Stimulated activated CD4-positive, alpha-beta T cell treated with anti-CD3 and anti-CD28 coated beads, Interleukin-1b, Interleukin-23, amount 100 ng/mL, for 48 hours (primary cell): Measurements from ENCODE around the gene LTA.
"Not testable (repeated sequence)": the region's sequence is repeated elsewhere in the genome, so short reads cannot be mapped to it uniquely, and the experiment has no call there.

Experiments used
- DNase-seq: peaks from one replicate; pipeline ENCODE4 v3.0.0-alpha.2; 2020

The LTA gene

DNA sequence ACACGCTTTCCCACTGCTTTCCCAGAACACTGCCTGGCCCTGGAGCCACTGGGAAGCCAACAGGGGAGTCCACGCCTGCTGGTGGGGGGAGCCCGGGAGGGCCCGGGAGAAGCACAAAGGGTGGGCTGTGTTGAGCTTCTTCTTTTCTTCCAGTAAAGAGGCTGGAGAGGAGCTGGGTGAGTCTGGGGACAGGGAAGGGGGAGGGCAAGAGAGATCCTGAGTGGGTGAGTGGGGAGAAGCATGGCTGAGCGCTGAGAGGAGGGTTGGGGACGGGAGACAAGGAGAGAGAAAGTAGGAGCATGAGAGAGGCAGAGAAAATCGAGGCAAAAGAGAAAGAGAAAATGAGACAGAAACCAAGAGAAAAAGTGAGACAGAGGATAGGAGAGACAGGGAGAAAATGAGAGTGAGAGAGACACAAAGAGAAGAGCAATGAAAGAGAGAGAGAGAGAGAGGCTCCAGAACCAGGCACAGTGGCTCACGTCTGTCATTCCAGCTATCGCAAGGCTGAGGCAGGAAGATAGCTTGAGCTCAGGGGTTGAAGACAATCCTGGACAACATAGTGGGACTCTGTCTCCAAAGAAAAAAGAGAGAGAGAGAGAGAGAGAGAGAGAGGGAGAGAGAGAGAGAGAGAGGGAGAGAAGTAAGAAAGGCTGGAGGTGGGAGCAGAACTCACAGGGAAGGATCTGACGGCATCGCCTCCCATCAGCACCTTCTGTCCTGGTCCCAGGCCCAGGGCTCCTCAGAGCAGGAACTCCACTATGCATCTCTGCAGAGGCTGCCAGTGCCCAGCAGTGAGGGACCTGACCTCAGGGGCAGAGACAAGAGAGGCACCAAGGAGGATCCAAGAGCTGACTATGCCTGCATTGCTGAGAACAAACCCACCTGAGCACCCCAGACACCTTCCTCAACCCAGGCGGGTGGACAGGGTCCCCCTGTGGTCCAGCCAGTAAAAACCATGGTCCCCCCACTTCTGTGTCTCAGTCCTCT, 16.0 kb downstream of the LTA start:
- DNase-seq: no peak

DNA sequence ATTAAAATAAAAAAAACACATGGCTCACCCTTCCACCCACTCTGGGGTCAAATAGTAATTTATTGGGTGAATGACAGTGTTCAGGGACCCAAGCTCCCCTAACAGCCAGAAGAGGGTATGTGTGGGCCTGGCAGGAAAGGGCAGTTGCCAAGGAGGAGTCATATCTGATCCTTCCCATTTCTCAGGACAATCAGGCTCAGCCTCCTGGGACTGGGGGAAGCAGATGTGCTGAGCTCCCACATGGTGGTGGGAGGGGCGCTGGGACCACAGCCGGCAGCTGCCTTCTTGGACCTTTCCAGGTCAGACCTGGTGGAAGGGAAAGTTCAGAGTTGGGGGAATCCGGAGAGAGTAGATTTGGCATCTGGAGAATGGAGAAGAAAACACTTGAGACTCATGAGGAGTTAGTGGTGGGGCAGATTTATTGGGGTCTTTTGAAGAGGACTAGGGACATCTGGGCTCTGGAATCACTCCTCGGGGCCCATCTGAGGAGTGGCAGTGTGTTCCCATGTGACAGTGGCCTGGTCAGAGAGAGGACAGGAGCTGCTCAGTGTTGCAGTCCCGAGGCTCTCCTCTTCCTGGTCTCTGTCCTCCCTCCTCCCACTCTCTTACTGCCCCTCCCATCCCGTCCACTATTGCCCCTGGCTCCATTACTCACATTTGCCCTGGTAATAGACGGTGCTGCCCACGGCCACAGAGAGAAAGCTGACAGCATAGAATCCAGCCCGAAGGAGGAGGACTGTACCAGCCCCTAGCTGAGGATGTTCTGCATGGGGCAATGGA, 17.0 kb downstream of the LTA start:
- DNase-seq: no peak

DNA sequence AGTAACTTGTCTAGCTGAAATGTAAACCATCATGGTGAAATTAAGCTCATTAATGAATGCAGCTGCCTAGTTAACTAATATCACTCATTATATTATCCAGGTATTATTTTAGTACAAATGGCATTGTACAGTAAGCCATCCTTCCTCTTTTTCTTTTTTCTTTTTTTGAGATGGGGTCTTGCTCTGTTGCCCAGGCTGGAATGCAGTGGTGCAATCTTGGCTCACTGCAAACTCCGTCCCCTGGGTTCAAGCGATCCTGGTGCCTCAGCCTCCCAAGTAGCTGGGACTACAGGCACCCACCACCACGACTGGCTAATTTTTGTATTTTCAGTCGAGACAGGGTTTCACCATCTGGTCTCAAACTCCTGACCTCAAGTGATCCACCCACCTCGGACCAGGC, 18.6 kb downstream of the LTA start:
- not testable (repeated sequence) for DNase-seq

DNA sequence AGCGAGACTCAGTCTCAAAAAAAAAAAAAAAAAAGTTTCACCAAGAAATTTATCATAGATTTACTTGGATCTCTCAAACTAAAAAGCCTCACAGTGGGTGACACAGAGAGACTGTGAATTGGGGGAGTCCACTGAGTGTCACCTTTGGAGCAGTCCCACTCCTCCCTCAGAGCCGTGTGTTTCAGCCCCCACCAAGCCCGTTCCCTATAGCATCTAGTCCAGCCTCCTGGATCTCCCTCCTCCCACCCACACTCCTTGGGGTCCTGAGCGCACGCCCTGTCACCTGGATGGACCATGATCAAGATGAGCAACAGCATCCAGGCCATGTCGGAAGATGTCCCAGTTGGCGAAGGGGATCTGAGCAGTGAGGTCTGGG, 20.3 kb downstream of the LTA start:
- DNase-seq: no peak

DNA sequence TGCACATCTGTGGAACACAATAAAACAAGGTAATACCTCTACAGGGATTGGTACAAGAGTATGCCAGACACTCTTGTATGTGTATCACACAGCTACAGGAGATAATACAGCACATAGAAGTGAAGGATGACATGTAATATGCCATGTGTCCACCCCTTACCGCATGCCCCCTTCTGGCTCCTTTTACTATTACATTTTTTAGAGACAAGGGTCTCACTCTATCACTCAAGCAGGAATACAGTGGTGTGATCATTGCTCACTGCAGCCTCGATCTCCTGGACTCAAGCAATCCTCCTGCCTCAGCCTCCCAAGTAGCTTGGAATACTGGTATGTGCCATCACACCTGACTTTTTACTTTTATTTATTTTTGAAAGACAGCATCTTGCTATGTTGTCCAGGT, 24.9 kb downstream of the LTA start:
- peak; percentile 49 for DNase-seq

DNA sequence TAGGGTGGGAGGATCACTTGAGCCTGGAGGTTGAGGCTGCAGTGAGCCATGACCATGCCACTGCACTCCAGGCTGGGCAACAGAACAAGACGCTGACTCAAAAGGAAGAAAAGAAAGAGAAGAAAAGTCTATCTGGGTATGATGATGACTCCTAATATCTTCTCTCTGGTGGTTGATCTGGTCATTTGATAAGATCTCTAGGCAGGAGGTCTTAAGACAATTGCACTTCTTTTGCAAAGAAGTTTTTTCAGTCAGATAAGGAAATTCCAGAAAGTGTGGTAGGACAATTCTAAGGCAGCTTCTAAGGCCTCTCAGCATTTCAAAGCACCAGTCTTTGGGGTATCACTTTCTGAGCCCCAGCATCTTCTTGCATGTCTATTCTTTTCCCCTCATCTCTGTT, 35.2 kb downstream of the LTA start:
- no peak for DNase-seq

DNA sequence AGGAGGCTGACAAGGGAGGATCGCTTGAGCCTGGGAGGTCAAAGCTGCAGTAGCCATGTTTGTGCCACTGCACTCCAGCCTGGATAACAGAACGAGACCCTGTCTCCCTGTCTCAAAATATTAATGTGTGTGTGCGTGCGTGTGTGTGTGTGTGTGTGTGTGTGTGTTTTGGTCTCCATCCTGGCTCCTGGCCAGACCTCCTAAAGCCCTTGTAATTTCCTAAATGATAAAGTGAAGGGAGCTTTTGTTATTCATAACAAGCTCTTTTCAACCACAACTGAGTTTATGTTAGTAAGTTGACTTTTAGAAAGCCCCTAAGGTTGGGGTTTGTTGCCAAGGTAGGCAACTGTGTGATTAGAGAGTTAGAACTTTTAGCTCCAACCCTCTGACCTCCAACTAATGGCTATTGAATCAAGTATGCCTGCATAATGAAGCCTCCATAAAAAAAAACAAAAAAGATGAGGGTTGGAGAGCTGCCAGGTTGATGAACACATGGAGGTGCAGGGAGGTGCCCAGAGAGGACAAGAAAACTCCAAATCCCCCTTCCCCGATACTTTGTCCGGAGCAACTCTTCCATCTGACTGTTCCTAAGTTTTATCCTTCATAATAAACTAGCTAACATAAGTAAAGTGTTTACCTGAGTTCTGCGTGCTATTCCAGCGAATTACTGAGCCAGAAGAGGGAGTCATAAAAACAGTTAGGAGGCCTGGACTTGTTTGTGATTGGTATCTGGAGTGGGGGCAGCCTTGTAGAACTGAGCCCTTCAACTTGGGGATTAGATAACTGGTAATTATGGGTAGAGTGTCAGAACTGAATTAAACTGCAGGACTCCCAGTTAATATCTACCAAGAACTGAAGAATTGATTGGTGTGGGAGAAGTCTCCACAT, 37.7 kb downstream of the LTA start:
- DNase-seq: no peak

DNA sequence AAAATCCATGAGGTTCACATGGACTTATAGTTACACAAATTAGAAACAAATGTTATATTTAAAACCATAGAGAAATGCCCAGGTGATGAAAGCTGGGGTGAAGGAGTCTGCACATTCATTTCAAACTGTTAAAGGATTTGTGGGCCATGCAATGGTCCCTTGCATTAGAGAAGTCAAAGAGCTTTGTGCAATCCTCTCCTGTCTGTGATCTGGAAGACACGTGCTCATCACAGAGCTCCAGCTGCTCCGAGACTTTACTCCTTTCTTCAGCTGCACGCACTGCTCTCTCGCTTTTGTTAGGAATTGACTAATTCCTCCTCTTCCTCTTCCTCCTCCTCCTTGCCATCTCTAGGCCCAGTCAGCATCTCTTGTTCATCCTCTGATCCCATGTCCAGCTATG, 38.9 kb downstream of the LTA start:
- no peak for DNase-seq

DNA sequence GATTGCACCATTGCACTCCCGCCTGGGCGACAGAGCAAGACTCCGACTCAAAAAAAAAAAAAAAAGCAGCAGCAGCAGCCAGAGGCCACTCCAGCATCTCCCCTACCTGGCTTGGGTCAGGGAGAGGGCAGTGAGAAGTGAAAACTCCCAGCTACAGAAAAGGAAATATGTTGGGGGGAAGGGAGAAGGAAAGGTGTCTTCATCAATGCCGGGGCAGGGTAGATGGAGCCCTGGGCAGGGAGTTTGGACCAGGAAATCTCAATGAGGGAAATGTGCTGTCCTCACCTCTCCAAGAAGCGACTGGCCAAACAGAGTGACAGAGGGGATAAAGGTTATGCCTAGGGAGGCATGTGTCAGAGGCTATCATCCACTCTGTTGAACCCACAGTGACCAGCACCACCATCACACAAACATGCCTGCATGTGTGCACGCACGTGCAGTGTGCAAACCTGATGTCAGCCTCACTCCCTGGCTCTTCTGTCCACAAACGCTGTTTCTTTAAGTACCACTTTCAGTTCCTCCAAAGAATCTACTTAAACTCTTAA, 42.1 kb downstream of the LTA start:
- DNase-seq: no peak

DNA sequence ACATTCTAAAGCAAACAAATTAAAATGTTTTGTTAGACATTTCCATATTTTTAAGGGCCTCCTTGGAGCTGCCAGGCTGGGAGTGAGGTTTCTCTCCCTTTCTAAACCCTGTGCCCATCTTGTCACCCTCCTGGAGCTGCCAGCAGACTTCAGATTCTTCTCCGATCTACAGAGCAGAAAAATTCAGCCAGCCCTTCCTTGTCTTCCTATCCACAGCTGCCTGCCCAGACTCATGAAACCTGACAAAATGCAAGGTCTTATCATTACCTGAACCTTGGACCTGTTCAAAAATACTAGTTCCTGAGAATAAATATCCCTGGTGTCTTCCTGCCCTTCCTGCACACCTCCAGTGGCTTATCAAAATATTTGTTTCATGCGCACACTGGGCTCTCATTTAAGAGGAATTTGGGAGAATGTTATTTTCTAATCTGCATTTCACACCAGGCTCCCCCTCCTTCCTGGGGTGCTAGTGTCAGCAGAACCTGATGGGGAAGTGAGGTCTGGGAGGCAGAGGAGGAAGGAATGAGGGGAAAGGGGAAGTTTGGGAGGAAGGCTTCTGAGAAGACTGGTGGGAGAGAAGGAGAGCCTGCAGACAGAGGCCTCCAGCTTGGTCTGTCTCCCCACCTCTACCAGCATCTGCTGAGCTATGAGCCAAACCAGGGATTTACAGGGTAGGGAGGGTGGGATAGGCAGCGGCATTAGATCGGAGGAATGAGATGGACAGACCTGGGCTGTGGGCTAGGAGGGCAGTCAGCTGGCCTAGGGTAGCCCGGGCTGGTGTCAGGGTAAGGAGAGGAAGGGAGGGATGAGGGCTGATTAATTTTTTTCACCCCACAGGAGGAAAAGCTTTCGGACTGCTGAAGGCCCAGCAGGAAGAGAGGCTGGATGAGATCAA, 42.8 kb downstream of the LTA start, which contains the start of gene AIF1:
Gene AIF1 (plus strand): TSS at position 551 of the 895 bp plus-strand sequence. CDS start 96 bp downstream, at position 647.
- DNase-seq: no peak

DNA sequence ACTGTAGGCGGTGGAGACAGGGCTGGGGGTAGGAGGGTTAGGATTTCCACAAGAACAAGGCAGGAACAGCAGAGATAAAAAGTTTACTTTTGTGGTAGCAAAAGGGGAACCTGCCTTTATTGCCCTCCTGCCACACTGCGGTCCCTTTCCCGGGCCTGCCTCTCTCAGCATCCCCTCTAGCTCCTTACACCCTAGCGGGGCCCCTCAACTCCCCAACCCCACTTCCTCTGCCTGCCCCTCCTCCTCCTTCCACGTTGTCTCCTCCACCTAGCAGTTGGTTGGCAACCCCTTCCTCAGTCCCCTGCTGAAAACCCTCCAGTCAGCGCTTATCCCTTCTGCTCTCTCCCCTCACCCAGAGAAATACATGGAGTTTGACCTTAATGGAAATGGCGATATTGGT, 43.7 kb downstream of the LTA start:
- peak; percentile 22 for DNase-seq

DNA sequence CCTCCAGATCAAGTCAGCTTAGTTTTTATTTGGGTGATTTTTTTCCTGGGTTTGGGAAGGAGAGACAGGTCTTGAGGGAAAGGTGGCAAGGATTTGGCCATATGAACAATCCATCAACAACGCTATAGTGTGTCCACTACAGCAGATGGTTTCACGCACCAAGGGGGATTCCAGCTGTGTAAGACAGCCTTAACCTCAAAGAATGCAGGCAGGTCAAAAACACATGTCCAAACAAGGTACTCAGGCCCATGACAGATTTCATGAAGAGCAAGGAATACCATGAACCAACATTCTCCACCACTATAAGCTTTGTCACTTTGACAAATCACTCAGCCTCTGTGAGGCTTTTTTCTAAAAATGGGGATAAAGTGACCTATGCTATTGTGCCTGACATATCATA, 44.9 kb downstream of the LTA start:
- no peak for DNase-seq

DNA sequence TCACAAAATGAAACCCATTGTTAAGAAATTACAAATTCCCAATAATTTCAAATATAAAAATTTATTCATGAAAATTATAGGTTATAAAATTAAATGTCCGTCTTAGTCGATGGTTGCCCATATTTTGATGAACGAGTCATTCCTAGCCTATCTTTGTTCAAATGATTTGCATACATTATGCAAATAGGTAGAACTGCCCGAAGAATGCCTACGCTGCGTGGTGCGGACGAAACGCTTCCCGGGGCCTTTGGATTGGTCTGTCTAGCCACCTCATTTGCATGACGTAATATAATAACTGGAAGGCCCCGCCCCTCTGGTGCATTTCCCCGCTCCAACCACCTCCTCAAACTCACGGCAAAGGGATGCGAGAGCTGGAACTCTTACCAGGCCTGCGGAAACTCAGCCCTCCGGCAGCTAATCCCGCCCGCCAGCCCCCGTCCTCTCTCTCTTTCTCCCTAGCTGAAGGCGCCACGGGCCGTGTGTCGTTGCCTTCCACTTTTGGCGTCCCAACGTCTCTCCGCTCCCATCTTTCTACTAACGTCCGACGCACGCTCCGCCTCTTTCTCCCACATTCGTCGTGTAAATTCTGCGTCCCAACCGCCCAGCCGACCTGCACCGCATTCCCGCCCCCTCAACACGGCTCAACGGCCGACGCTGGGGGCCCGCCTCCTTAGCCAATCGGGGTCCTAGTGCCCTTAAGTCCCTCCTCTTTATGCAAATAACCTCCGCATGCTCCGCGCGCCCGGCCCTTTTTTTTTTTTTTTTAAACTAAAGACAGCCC, 47.9 kb downstream of the LTA start:
- peak; percentile 98 for DNase-seq

DNA sequence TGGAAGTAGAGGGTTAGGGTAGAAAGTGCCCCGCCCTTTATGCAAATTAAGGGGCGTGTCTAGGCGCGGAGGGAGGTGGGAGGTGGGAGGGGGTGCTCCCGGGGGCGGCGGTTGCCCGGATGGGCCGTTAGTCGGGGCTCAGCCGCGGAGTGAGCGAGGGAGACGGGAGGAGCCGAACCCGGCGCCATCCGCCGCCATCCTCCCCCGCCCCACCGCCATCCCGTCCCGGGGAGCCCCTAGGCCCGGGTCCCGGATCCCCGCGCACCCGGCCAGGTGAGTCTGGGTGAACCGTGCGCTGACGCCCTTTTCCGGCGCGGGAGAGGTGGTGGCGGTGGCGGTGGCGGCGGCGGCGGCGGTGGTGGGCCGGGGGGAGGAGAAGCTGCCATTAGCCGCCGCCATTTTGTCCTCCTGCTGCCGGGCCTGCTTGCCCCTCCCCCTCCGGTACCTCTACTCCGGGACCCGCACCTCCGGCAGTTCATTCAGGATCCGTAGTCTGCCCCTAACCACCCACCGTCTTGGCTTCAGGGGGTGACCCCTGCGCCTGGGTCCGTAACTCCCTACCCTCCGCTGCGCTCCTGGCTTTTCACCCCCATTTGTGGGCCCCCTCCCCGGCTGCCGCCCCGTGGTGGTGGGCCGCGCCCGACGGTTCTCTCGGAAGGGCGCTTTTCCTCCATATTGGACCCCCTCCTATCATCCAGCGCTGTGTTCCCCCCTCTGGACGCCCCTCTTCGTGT, 48.7 kb downstream of the LTA start, which contains the start of gene PRRC2A:
Gene PRRC2A (plus strand): TSS at position 130 of the 734 bp plus-strand sequence. CDS start 2,075 bp downstream, outside the sequence.
- peak; percentile 97 for DNase-seq

DNA sequence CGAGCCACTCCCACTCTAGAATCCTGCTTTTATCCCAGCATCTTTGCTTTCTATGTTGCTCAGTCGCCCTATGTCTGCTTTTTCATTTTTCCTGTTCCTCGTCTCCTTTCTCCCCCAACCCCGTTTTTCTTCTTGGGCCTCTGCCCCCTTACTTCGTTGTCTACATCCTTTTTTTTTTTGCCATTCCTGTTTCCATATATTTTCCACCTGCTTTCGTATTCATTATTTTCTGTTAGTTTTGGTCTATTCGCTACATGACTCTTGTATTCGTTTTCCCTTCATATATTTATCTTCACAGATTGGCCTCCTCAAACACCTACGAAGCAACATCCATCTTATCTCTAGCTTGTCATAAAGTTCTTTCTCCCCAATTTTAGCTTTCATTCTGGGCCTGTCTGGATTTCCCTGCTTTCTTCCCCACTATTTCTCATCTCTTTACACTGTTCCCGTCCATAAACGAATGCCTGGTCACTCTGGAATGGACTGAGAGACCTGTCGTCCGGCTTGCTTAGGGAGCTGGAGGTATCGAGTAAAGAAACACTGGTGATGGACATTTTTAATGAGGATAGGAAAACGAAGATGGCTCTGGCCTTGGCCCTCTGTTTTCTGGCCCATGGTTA, 49.3 kb downstream of the LTA start:
- DNase-seq: no peak

DNA sequence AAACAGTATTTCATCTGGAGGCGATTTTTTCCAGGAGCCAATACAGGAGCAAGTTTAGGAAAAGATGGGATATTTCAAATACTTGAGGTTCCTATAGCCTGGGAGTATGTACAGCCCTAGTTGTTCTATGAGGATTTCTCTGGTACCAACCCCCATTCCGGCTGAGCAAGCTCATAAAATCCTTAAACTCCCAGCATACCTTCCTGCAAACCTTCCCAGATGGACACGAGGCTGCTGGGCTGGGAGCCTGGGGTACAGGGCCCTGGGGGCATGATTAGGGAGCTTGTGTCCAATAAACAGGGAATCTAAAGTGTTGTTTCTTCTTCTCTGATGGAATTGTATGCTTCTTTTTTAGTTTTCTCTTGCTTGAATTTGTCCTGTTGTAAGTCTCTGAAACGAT, 49.9 kb downstream of the LTA start:
- DNase-seq: no peak

DNA sequence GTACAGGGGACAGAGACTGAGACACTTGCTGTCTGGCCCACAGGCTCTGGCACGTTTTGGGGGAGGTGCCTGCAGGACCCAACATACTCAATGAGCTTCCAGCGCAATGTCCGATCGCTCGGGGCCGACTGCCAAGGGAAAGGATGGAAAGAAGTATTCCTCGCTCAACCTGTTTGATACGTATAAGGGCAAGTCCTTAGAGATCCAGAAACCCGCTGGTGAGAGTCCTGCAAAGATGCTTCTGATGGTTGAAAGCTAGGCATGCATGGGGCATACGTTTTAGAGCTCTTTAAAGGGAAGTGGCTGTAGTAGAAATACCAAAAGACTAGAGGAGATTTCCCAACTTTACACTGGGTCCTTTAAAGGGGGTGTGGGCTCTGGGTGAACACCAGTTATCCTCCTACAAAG, 50.6 kb downstream of the LTA start:
- no peak for DNase-seq
